ENCODE measurements around the gene SLC25A5. TPM values are rescaled to one million over a fixed set of nuclear protein-coding genes. Genes with fewer than 3 reads are reported as not detected.
"Not testable (repeated sequence)": the region's sequence is repeated elsewhere in the genome, so short reads cannot be mapped to it uniquely, and the experiment has no call there.

SLC25A5 gene
- total and polyA plus RNA-seq, 4 donors, result 103 to 392 (median 144) TPM

- H3K4me1 ChIP-seq (ENCODE audit: control insufficient read depth in 1 of 2, insufficient read depth in 2 of 2, low read length in 2 of 2), result no peaks in the 10 kb centered on the region
- no peaks in the 10 kb centered on the region for H3K9me3 ChIP-seq (ENCODE audit: control insufficient read depth, low read length)
- H3K36me3 ChIP-seq (ENCODE audit: control insufficient read depth in 1 of 2, insufficient read depth in 2 of 2, low read length in 1 of 2), result no peaks in the 10 kb centered on the region
- DNase-seq (peak in 1 of 2 donors; percentile 35), ATAC-seq (ENCODE audit: low FRiP score) (no peak)
- 73 to 86% methylated on average over 10 of the region's 10 CpGs for WGBS, 2 donors
- no peak overlapping the region for H3K27ac ChIP-seq (ENCODE audit: low read depth in 1 of 2, low read length in 2 of 2)
- no peaks in the 10 kb centered on the region for H3K27me3 ChIP-seq (ENCODE audit: control insufficient read depth in 1 of 2, insufficient read depth in 2 of 2, low read length in 1 of 2)
- H3K4me3 ChIP-seq (ENCODE audit: low read length in 2 of 2), result no peak overlapping the region
- intact Hi-C loops (cut with DNase I), result no loop called here
These were observed 27.8 kb downstream of the SLC25A5 start for GRCh38 chrX:119495734-119496726.

- Histone ChIP-seq H3K4me1 (ENCODE audit: control insufficient read depth in 1 of 2, insufficient read depth in 2 of 2, low read length in 2 of 2) (no peaks in the 10 kb centered on the region), H3K27ac (ENCODE audit: low read depth in 1 of 2, low read length in 2 of 2) (no peak overlapping the region), H3K4me3 (ENCODE audit: low read length in 2 of 2) (no peak overlapping the region), H3K9me3 (ENCODE audit: control insufficient read depth, low read length) (no peaks in the 10 kb centered on the region), H3K27me3 (ENCODE audit: control insufficient read depth in 1 of 2, insufficient read depth in 2 of 2, low read length in 1 of 2) (no peaks in the 10 kb centered on the region), H3K36me3 (ENCODE audit: control insufficient read depth in 1 of 2, insufficient read depth in 2 of 2, low read length in 1 of 2) (no peaks in the 10 kb centered on the region)
- DNase-seq (no peak), ATAC-seq (ENCODE audit: low FRiP score) (no peak)
- WGBS, 2 donors, result 52 to 72% methylated on average over 1 of the region's 1 CpG
- intact Hi-C loops (cut with DNase I), result no loop called here
These were observed 28.9 kb downstream of the SLC25A5 start for GRCh38 chrX:119497185-119497584.

GRCh38 chrX:119500061-119500800 is 32.0 kb downstream of the SLC25A5 start:
- no peaks in the 10 kb centered on the region for H3K9me3 ChIP-seq (ENCODE audit: control insufficient read depth, low read length)
- no peak overlapping the region for H3K27ac ChIP-seq (ENCODE audit: low read depth in 1 of 2, low read length in 2 of 2)
- 75 to 92% methylated on average over 13 of the region's 13 CpGs for whole genome bisulfite sequencing, 2 donors
- no peaks in the 10 kb centered on the region for H3K36me3 ChIP-seq (ENCODE audit: control insufficient read depth in 1 of 2, insufficient read depth in 2 of 2, low read length in 1 of 2)
- H3K4me3 ChIP-seq (ENCODE audit: low read length in 2 of 2), result no peak overlapping the region
- peaks cover 0 to 2% of the 10 kb centered on the region in 2 donors for H3K4me1 ChIP-seq (ENCODE audit: control insufficient read depth in 1 of 2, insufficient read depth in 2 of 2, low read length in 2 of 2)
- intact Hi-C loops (cut with DNase I), result no loop called here
- DNase-seq (peak in 1 of 2 donors; percentile 31), ATAC-seq (ENCODE audit: low FRiP score) (no peak)
- H3K27me3 ChIP-seq (ENCODE audit: control insufficient read depth in 1 of 2, insufficient read depth in 2 of 2, low read length in 1 of 2), result no peaks in the 10 kb centered on the region

- WGBS, 2 donors, result 87 to 95% methylated on average over 7 of the region's 7 CpGs
- H3K27ac ChIP-seq (ENCODE audit: low read depth in 1 of 2, low read length in 2 of 2), result no peak overlapping the region
- intact Hi-C loops (cut with DNase I), result no loop called here
- H3K4me3 ChIP-seq (ENCODE audit: low read length in 2 of 2), result no peak overlapping the region
- ATAC-seq (ENCODE audit: low FRiP score) (no peak), DNase-seq (peak in 1 of 2 donors; percentile 30)
- no peaks in the 10 kb centered on the region for H3K27me3 ChIP-seq (ENCODE audit: control insufficient read depth in 1 of 2, insufficient read depth in 2 of 2, low read length in 1 of 2)
- no peaks in the 10 kb centered on the region for H3K9me3 ChIP-seq (ENCODE audit: control insufficient read depth, low read length)
- H3K4me1 ChIP-seq (ENCODE audit: control insufficient read depth in 1 of 2, insufficient read depth in 2 of 2, low read length in 2 of 2), result peaks cover 0 to 2% of the 10 kb centered on the region in 2 donors
- no peaks in the 10 kb centered on the region for H3K36me3 ChIP-seq (ENCODE audit: control insufficient read depth in 1 of 2, insufficient read depth in 2 of 2, low read length in 1 of 2)
These were observed 33.4 kb downstream of the SLC25A5 start for GRCh38 chrX:119501511-119502148.

- H3K36me3 ChIP-seq (ENCODE audit: control insufficient read depth in 1 of 2, insufficient read depth in 2 of 2, low read length in 1 of 2), result no peaks in the 10 kb centered on the region
- peak overlapping the region; percentile 20 to 99 for H3K27ac ChIP-seq (ENCODE audit: low read depth in 1 of 2, low read length in 2 of 2)
- peak; percentile 41 for ATAC-seq (ENCODE audit: low FRiP score)
- no peaks in the 10 kb centered on the region for H3K9me3 ChIP-seq (ENCODE audit: control insufficient read depth, low read length)
- peaks cover 0 to 2% of the 10 kb centered on the region in 2 donors for H3K4me1 ChIP-seq (ENCODE audit: control insufficient read depth in 1 of 2, insufficient read depth in 2 of 2, low read length in 2 of 2)
- DNase-seq, result peak in 1 of 2 donors; percentile 57
- no peaks in the 10 kb centered on the region for H3K27me3 ChIP-seq (ENCODE audit: control insufficient read depth in 1 of 2, insufficient read depth in 2 of 2, low read length in 1 of 2)
- WGBS, 2 donors, result 10 to 34% methylated on average over 11 of the region's 11 CpGs
- H3K4me3 ChIP-seq (ENCODE audit: low read length in 2 of 2), result no peak overlapping the region
- intact Hi-C loops (cut with DNase I), result no loop called here
These were observed 34.7 kb downstream of the SLC25A5 start for GRCh38 chrX:119502727-119503483.

GRCh38 chrX:119503484-119503861 is 35.2 kb downstream of the SLC25A5 start:
- H3K27ac ChIP-seq (ENCODE audit: low read depth in 1 of 2, low read length in 2 of 2), result peak overlapping the region in 1 of 2 donors; percentile 99
- peak; percentile 81 to 84 for DNase-seq
- intact Hi-C loops (cut with DNase I), result no loop called here

GRCh38 chrX:119505145-119505544 is 36.9 kb downstream of the SLC25A5 start:
- WGBS, 2 donors, result 91 to 93% methylated on average over 10 of the region's 10 CpGs
- ATAC-seq (ENCODE audit: low FRiP score), result not testable (repeated sequence)

More at GRCh38 chrX:119503484-119503861, 35.2 kb downstream of the SLC25A5 start:
- ATAC-seq (ENCODE audit: low FRiP score), result peak; percentile 59
- Histone ChIP-seq H3K4me1 (ENCODE audit: control insufficient read depth in 1 of 2, insufficient read depth in 2 of 2, low read length in 2 of 2) (peaks cover 0 to 2% of the 10 kb centered on the region in 2 donors), H3K9me3 (ENCODE audit: control insufficient read depth, low read length) (no peaks in the 10 kb centered on the region), H3K27me3 (ENCODE audit: control insufficient read depth in 1 of 2, insufficient read depth in 2 of 2, low read length in 1 of 2) (no peaks in the 10 kb centered on the region), H3K36me3 (ENCODE audit: control insufficient read depth in 1 of 2, insufficient read depth in 2 of 2, low read length in 1 of 2) (no peaks in the 10 kb centered on the region), H3K4me3 (ENCODE audit: low read length in 2 of 2) (no peak overlapping the region)
- WGBS, 2 donors, result 6 to 33% methylated on average over 2 of the region's 2 CpGs

GRCh38 chrX:119505945-119506344 is 37.7 kb downstream of the SLC25A5 start:
- Histone ChIP-seq H3K36me3 (ENCODE audit: control insufficient read depth in 1 of 2, insufficient read depth in 2 of 2, low read length in 1 of 2) (no peaks in the 10 kb centered on the region), H3K9me3 (ENCODE audit: control insufficient read depth, low read length) (no peaks in the 10 kb centered on the region), H3K4me1 (ENCODE audit: control insufficient read depth in 1 of 2, insufficient read depth in 2 of 2, low read length in 2 of 2) (peaks cover 0 to 2% of the 10 kb centered on the region in 2 donors), H3K4me3 (ENCODE audit: low read length in 2 of 2) (no peak overlapping the region), H3K27me3 (ENCODE audit: control insufficient read depth in 1 of 2, insufficient read depth in 2 of 2, low read length in 1 of 2) (no peaks in the 10 kb centered on the region), H3K27ac (ENCODE audit: low read depth in 1 of 2, low read length in 2 of 2) (no peak overlapping the region)
- WGBS, 2 donors, result 74 to 94% methylated on average over 4 of the region's 4 CpGs
- DNase-seq, result no peak
- ATAC-seq (ENCODE audit: low FRiP score), result no peak
- intact Hi-C loops (cut with DNase I), result no loop called here

More at GRCh38 chrX:119505145-119505544, 36.9 kb downstream of the SLC25A5 start:
- H3K27me3 ChIP-seq (ENCODE audit: control insufficient read depth in 1 of 2, insufficient read depth in 2 of 2, low read length in 1 of 2); H3K4me1 ChIP-seq (ENCODE audit: control insufficient read depth in 1 of 2, insufficient read depth in 2 of 2, low read length in 2 of 2); H3K27ac ChIP-seq (ENCODE audit: low read depth in 1 of 2, low read length in 2 of 2); DNase-seq; intact Hi-C loops (cut with DNase I); H3K4me3 ChIP-seq (ENCODE audit: low read length in 2 of 2); H3K36me3 ChIP-seq (ENCODE audit: control insufficient read depth in 1 of 2, insufficient read depth in 2 of 2, low read length in 1 of 2); H3K9me3 ChIP-seq (ENCODE audit: control insufficient read depth, low read length): not testable (repeated sequence)

All from aorta (tissue), 5 donors.